GM23248 (cell line): ENCODE measurements around the gene LDB1.

ENCODE experiments used
- EZH2 ChIP-seq: fragments of 200-600 bp; sonication (generic); IDR thresholded peaks from 2 replicates; pipeline ENCODE4 v1.6.1; 2018; ENCODE audit warnings: antibody characterized with exemption, mild to moderate bottlenecking; ENCODE audit not compliant: insufficient read depth, poor library complexity, severe bottlenecking
- EZH2phosphoT487 ChIP-seq: fragments of 200-600 bp; sonication (generic); IDR thresholded peaks from 2 replicates; pipeline ENCODE4 v1.6.1; 2018; ENCODE audit warnings: antibody characterized with exemption, moderate library complexity, mild to moderate bottlenecking, low read depth; ENCODE audit not compliant: insufficient read depth

GRCh38 chr10:102157224-102157623 lies 37.1 kb upstream of the LDB1 start:
- TF ChIP-seq EZH2 (no peak), EZH2phosphoT487 (no peak)
